ENCODE data around the gene DLEC1. TPM values are rescaled to one million over a fixed set of nuclear protein-coding genes. Genes with fewer than 3 reads are reported as not detected.
A peak's percentile ranks its signal among the peaks of the same experiment; 100 is the strongest.

The DLEC1 gene
- total RNA-seq, 1 donor from 2014 or later: 0.11 TPM

DNA sequence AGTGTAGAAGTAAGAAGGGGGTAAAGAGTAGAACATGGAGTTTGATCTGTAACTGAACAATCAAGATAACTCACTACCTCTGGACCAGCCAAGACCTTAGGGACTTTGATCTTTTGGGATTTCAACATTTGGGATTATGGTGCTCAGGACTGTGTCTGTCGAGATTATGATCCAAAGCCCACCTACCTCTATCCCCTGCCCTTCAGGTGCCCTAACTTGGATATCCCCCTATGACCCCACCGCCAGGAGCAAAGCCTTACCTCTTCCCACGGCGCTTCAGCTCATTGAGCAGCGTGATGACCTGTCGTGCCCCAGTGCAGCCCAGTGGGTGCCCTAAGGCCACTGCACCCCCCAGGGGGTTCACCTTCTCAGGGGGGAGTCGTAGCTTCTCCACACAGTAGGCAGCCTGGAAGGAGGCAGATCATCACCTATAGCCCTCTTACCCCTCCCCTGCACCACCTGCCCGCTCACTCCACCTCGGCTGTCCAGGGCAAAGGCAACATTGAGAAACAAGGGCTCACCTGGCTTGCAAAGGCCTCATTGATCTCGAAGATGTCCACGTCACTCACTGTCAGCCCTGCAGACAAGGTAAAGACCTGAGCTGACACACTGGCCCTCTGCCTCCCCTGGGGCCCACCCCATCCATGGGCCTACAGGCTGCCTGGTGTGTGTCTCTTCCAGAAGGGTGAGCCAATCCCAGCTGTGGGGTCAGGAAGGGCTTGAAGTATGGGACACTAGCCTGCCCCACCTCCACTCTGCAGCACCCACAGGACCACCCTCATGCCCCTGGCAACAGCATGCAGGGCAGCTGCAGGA is 86.5 kb downstream of the DLEC1 start:
- DNase-seq (ENCODE audit: low spot score in 2 of 2): peak in 1 of 2 donors; percentile 45

DNA sequence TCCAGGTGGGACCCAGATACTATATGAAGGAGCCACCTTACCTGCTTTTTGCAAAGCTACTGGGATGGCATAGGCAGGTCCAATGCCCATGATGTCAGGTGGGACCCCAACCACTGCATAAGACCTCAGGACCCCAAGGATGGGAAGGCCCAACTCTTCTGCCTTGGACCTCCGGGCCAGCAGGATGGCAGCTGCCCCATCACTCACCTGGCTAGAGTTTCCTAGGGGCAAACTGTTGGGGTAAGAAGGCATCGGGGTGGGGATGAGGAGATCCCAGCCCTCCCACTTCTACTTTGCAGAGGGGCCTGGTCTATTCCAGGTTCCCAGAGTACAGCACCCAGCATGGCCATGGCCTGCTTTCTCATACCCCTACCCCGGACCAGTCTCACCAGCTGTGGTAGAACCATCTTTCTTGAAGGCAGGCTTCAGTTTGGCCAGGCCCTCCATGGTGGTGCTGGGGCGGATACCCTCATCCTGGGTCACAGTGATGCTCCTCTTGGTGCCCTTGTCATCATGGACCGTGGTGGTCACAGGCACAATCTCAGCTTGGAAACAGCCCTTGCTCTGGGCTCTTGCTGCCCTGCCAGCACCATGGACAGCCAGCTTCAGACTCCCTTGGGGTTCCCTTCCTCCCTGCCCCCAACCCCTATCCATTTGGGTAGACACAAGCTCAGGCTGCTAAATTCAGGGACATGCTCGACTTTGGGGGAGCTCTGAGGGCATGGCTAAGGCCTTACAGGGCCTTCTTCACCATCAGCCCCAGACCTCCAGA is 87.3 kb downstream of the DLEC1 start:
- H3K4me1 ChIP-seq: no peaks in the 10 kb centered on the region
- H3K27me3 ChIP-seq: no peaks in the 10 kb centered on the region
- peaks cover 92 to 94% of the 10 kb centered on the region in 2 donors for H3K36me3 ChIP-seq
- DNase-seq (ENCODE audit: low spot score in 2 of 2): peak in 1 of 2 donors; percentile 25
- TF ChIP-seq, protein P1, sequence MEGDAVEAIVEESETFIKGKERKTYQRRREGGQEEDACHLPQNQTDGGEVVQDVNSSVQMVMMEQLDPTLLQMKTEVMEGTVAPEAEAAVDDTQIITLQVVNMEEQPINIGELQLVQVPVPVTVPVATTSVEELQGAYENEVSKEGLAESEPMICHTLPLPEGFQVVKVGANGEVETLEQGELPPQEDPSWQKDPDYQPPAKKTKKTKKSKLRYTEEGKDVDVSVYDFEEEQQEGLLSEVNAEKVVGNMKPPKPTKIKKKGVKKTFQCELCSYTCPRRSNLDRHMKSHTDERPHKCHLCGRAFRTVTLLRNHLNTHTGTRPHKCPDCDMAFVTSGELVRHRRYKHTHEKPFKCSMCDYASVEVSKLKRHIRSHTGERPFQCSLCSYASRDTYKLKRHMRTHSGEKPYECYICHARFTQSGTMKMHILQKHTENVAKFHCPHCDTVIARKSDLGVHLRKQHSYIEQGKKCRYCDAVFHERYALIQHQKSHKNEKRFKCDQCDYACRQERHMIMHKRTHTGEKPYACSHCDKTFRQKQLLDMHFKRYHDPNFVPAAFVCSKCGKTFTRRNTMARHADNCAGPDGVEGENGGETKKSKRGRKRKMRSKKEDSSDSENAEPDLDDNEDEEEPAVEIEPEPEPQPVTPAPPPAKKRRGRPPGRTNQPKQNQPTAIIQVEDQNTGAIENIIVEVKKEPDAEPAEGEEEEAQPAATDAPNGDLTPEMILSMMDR (IDR thresholded peaks at IDR 0.05): no peak
- no peak overlapping the region for H3K4me3 ChIP-seq
- no peak overlapping the region for H3K27ac ChIP-seq
- intact Hi-C loops (cut with DNase I): no loop called here
- H3K9me3 ChIP-seq: no peaks in the 10 kb centered on the region

More for the DNA sequence above, 86.5 kb downstream of the DLEC1 start:
- TF ChIP-seq, protein P1 (IDR thresholded peaks at IDR 0.05): no peak
- intact Hi-C loops (cut with DNase I): no loop called here
- no peaks in the 10 kb centered on the region for H3K27me3 ChIP-seq
- no peak overlapping the region for H3K27ac ChIP-seq
- no peaks in the 10 kb centered on the region for H3K9me3 ChIP-seq
- H3K36me3 ChIP-seq: peaks cover 84 to 94% of the 10 kb centered on the region in 2 donors
- no peak overlapping the region for H3K4me3 ChIP-seq
- H3K4me1 ChIP-seq: no peaks in the 10 kb centered on the region

DNA sequence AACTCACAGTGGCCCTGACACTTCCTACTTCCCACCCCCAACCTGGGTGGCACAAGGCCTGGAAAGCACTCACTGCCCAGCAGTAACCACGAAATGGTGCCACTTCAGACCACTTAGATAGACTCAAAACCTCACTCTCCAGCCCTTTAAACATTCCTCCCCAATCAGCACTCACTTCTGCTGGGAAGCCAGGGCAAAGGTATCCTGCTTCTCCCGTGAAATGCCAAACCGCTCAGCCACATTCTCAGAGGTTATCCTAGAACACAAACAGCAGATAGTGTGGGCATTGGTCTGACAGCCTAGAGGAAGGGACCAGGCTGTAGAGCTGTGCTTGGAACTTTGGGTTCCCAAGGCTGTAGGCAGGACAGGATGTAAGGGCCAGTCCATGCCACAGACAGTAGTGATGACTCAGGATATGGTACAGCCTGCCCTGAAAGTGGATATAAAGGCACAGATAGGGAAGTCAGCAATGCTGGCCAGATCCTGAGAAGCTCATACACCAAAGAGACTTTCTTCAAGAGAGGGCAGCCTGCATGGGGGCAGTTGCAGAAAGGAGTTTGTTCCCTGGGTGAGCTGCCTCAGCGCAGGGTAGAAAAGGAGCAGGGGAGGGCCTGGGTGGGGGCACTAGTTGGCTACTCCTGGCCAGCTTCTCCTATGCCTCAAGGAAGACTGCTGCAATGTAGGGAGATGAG is 88.7 kb downstream of the DLEC1 start:
- H3K36me3 ChIP-seq: peaks cover 91 to 94% of the 10 kb centered on the region in 2 donors
- DNase-seq (ENCODE audit: low spot score in 2 of 2): peak in 1 of 2 donors; percentile 47
- TF ChIP-seq, protein P1 (IDR thresholded peaks at IDR 0.05): no peak

DNA sequence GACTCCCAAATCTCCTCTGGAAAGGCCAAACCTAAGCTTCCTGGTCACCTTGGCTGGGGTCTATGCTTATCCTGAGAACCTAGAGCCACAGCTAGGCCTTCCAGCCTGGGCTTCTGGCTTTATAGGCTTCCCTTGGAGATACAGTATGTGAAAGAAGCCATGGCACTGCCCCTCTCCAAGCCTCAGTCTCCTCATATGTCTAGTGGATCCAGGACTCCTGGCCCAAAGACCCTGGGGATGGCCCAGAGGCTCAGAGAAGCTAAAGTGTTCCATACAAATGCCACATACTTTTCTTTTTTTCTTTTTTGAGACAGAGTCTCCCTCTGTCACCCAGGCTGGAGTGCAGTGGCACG is 89.3 kb downstream of the DLEC1 start:
- Histone ChIP-seq H3K4me3 (no peak overlapping the region), H3K4me1 (no peaks in the 10 kb centered on the region), H3K27me3 (no peaks in the 10 kb centered on the region), H3K36me3 (peaks cover 92 to 94% of the 10 kb centered on the region in 2 donors), H3K9me3 (no peaks in the 10 kb centered on the region), H3K27ac (no peak overlapping the region)
- intact Hi-C loops (cut with DNase I): no loop called here
- TF ChIP-seq, protein P1 (IDR thresholded peaks at IDR 0.05): no peak
- peak in 1 of 2 donors; percentile 39 for DNase-seq (ENCODE audit: low spot score in 2 of 2)

More for the DNA sequence above, 88.7 kb downstream of the DLEC1 start:
- no peaks in the 10 kb centered on the region for H3K9me3 ChIP-seq
- no peaks in the 10 kb centered on the region for H3K27me3 ChIP-seq
- H3K27ac ChIP-seq: no peak overlapping the region
- H3K4me1 ChIP-seq: no peaks in the 10 kb centered on the region
- H3K4me3 ChIP-seq: no peak overlapping the region
- intact Hi-C loops (cut with DNase I): no loop called here

DNA sequence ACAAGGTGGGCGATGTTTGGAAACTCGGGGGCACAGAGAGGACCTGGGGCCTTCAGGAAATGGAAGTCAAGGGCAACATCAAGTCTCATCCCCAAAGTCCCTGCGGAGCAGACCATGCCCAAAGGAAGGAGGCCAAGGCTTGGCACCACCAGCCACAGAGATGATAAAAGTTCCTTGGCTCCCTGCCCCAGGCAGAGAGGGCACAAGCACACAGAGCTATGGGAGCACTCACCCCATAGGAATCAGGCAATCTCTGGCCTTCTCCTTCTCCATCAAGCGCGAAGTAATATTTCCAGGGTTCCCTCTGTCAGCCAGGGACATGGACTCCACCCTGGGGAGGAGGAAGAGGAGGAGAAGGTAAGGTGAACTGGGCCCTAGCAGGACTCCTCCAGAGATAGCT is 90.0 kb downstream of the DLEC1 start:
- Histone ChIP-seq H3K4me1 (no peaks in the 10 kb centered on the region), H3K36me3 (peaks cover 93 to 97% of the 10 kb centered on the region in 2 donors), H3K27ac (no peak overlapping the region), H3K27me3 (no peaks in the 10 kb centered on the region), H3K4me3 (no peak overlapping the region), H3K9me3 (no peaks in the 10 kb centered on the region)
- DNase-seq (ENCODE audit: low spot score in 2 of 2): peak in 1 of 2 donors; percentile 38
- intact Hi-C loops (cut with DNase I): no loop called here
- TF ChIP-seq, protein P1 (IDR thresholded peaks at IDR 0.05): no peak

Data from ascending aorta (tissue), 2 donors.